ENCODE data around the gene PRDM12.

The PRDM12 gene

GRCh38 chr9:130713286-130713960 lies 49.0 kb downstream of the PRDM12 start:
- peak overlapping the region; percentile 96 for H3K4me3 ChIP-seq (ENCODE audit: low read depth, low read length)
- H3K36me3 ChIP-seq (ENCODE audit: control insufficient read depth in 2 of 2, insufficient read depth in 1 of 2, low read length in 2 of 2), result no peaks in the 10 kb centered on the region; a peak in 1 of 3 replicates
- TF ChIP-seq ZNF157 (tag by site-specific recombination; IDR thresholded peaks at IDR 0.05), result 0 out of 2 replicates have a peak, but pooled peaks have one; percentile 10
- no peak; the same call in 1 of the 2 replicates for TF ChIP-seq SP2 (tag by site-specific recombination; IDR thresholded peaks at IDR 0.05)
- TF ChIP-seq ZNF146 (tag by site-specific recombination; IDR thresholded peaks at IDR 0.05), result 0 out of 2 replicates have a peak, but pooled peaks have one; percentile 13
- TF ChIP-seq ZNF335 (tag by site-specific recombination; conservative IDR thresholded peaks at IDR 0.05), result peak; percentile 34
- no peak for TF ChIP-seq ZNF639 (tag by site-specific recombination; IDR thresholded peaks at IDR 0.05)
- no peak for TF ChIP-seq ZNF433 (tag by site-specific recombination; IDR thresholded peaks at IDR 0.05; ENCODE audit: low read depth)
- TF ChIP-seq ZBTB20 (tag by site-specific recombination; IDR thresholded peaks at IDR 0.05), result peak; percentile 94; the same call in 1 of the 2 replicates
- TF ChIP-seq GLIS2 (tag by site-specific recombination; IDR thresholded peaks at IDR 0.05), result peak; percentile 79
- peak; percentile 38; the same call in 1 of the 2 replicates for TF ChIP-seq ZBTB10 (tag by site-specific recombination; IDR thresholded peaks at IDR 0.05)
- no peak for TF ChIP-seq ZNF221 (tag by site-specific recombination; IDR thresholded peaks at IDR 0.05; ENCODE audit: borderline replicate concordance)
- peak; percentile 24 for TF ChIP-seq GLIS1 (tag by site-specific recombination; IDR thresholded peaks at IDR 0.05)
- TF ChIP-seq ZFP37 (tag by site-specific recombination; IDR thresholded peaks at IDR 0.05), result 0 out of 2 replicates have a peak, but pooled peaks have one; percentile 7
- TF ChIP-seq ZNF114 (tag by site-specific recombination; IDR thresholded peaks at IDR 0.05), result no peak
- peak; percentile 28; the same call in 1 of the 2 replicates for TF ChIP-seq CTCF (tag by site-specific recombination; IDR thresholded peaks at IDR 0.05)
- 0 out of 2 replicates have a peak, but pooled peaks have one; percentile 0 for TF ChIP-seq ZNF366 (tag by site-specific recombination; conservative IDR thresholded peaks at IDR 0.05)
- 0 out of 2 replicates have a peak, but pooled peaks have one; percentile 28 for TF ChIP-seq ZNF629 (tag by site-specific recombination; IDR thresholded peaks at IDR 0.05)
- peak; percentile 63 for TF ChIP-seq PRDM1 (tag by site-specific recombination; IDR thresholded peaks at IDR 0.05)
- TF ChIP-seq IKZF3 (tag by site-specific recombination; IDR thresholded peaks at IDR 0.05), result peak; percentile 7; the same call in 1 of the 2 replicates
- TF ChIP-seq KLF16 (tag by site-specific recombination; IDR thresholded peaks at IDR 0.05), result peak; percentile 3; the same call in 1 of the 2 replicates
- 0 out of 2 replicates have a peak, but pooled peaks have one; percentile 19 for TF ChIP-seq ZBTB7A (tag by site-specific recombination; IDR thresholded peaks at IDR 0.05; ENCODE audit: low read depth)
- no peak for TF ChIP-seq ZNF132 (tag by site-specific recombination; IDR thresholded peaks at IDR 0.05; ENCODE audit: borderline replicate concordance)
- TF ChIP-seq ZBTB48 (tag by site-specific recombination; IDR thresholded peaks at IDR 0.05), result 0 out of 2 replicates have a peak, but pooled peaks have one; percentile 51
- TF ChIP-seq ZNF776 (tag by site-specific recombination; IDR thresholded peaks at IDR 0.05; ENCODE audit: borderline replicate concordance), result no peak
- TF ChIP-seq KLF7 (tag by site-specific recombination; IDR thresholded peaks at IDR 0.05; ENCODE audit: borderline replicate concordance), result no peak
- H3K4me1 ChIP-seq (ENCODE audit: control insufficient read depth, insufficient read depth, low read length), result no peaks in the 10 kb centered on the region
- ChIA-PET CTCF (interaction anchor here (0.6 to 4.9 kb wide), 13 partner anchors 10 to 1947 kb away, joined by 3 to 46 read pairs (median 4); no protein-coding TSS in a partner anchor), POLR2A (interaction anchor here (0.5 to 1.2 kb wide), 6 partner anchors 8 to 585 kb away, joined by 3 to 4 read pairs (median 4); partner anchors contain the start of gene EXOSC2)
- peak overlapping the region; percentile 88 for H3K27ac ChIP-seq (ENCODE audit: extremely low read depth, low read depth, low read length)
- H3K9me3 ChIP-seq (ENCODE audit: control insufficient read depth, insufficient read depth, low read depth, low read length), result no peaks in the 10 kb centered on the region

Data from HEK293 (cell line).